OCI-M1 (cell line): ENCODE measurements around the gene CHST10.

Source experiments
- DNase-seq: peaks from one replicate; lab custom pipeline; 2025; lab: John Stamatoyannopoulos, UW

The CHST10 gene

GRCh38 chr2:100416397-100416934, 1.0 kb downstream of the CHST10 start:
- peak; percentile 24 for DNase-seq

- no peak for DNase-seq
Observed at GRCh38 chr2:100413571-100413970, 3.9 kb downstream of the CHST10 start.

GRCh38 chr2:100412881-100413321, 4.6 kb downstream of the CHST10 start:
- DNase-seq = no peak

- DNase-seq = no peak
Observed at GRCh38 chr2:100412466-100412865, 5.0 kb downstream of the CHST10 start.

GRCh38 chr2:100411841-100412292, 5.6 kb downstream of the CHST10 start:
- DNase-seq = no peak

- DNase-seq = no peak
Observed at GRCh38 chr2:100409975-100410647, 7.4 kb downstream of the CHST10 start.

- DNase-seq = no peak
Observed at GRCh38 chr2:100409461-100409860, 8.0 kb downstream of the CHST10 start.

- no peak for DNase-seq
Observed at GRCh38 chr2:100408941-100409340, 8.5 kb downstream of the CHST10 start.

GRCh38 chr2:100408104-100408503, 9.4 kb downstream of the CHST10 start:
- DNase-seq = no peak

GRCh38 chr2:100407563-100407962, 9.9 kb downstream of the CHST10 start:
- DNase-seq = no peak

- no peak for DNase-seq
Observed at GRCh38 chr2:100407073-100407472, 10.4 kb downstream of the CHST10 start.

- no peak for DNase-seq
Observed at GRCh38 chr2:100406120-100406508, 11.4 kb downstream of the CHST10 start.

GRCh38 chr2:100405403-100406119, 11.9 kb downstream of the CHST10 start:
- DNase-seq = no peak

GRCh38 chr2:100404411-100404810, 13.1 kb downstream of the CHST10 start:
- DNase-seq = no peak

GRCh38 chr2:100403722-100404121, 13.7 kb downstream of the CHST10 start:
- DNase-seq = no peak

GRCh38 chr2:100401268-100401667, 16.2 kb downstream of the CHST10 start:
- DNase-seq = no peak

- DNase-seq = no peak
Observed at GRCh38 chr2:100399714-100400113, 17.8 kb downstream of the CHST10 start.

- no peak for DNase-seq
Observed at GRCh38 chr2:100397976-100398375, 19.5 kb downstream of the CHST10 start.

- DNase-seq = no peak
Observed at GRCh38 chr2:100397118-100397860, 20.2 kb downstream of the CHST10 start.

GRCh38 chr2:100396483-100396882, 21.0 kb downstream of the CHST10 start:
- no peak for DNase-seq

GRCh38 chr2:100395532-100396350, 21.7 kb downstream of the CHST10 start:
- DNase-seq = no peak
